Head of caudate nucleus (tissue), 42 donors: ENCODE data around the gene PEX13.

ENCODE experiments used
- DNase-seq, 42 donors: peaks; one replicate each; pipeline versions ENCODE4 v3.0.0 to v3.0.0-alpha.2; 2020 to 2021; ENCODE audit warnings: mixed read lengths in 7 of 42
- intact Hi-C: fragments of 100-400 bp; cut with DNase I; formaldehyde crosslinking; loops from one replicate; pipeline ENCODE4 v1.15.0; 2022

The PEX13 gene

GRCh38 chr2:61045226-61045625 lies 27.7 kb downstream of the PEX13 start:
- DNase-seq, result no peak
- intact Hi-C loops, result no loop called here

- intact Hi-C loops, result no loop called here
- no peak for DNase-seq
These were observed 28.5 kb downstream of the PEX13 start for GRCh38 chr2:61045999-61046398.

GRCh38 chr2:61055557-61055956 lies 38.0 kb downstream of the PEX13 start:
- DNase-seq, result no peak
- intact Hi-C loops, result no loop called here

GRCh38 chr2:61057562-61057961 lies 40.0 kb downstream of the PEX13 start:
- intact Hi-C loops, result no loop called here
- no peak for DNase-seq

GRCh38 chr2:61059382-61059781 lies 41.9 kb downstream of the PEX13 start:
- intact Hi-C loops, result no loop called here

GRCh38 chr2:61065714-61066709 lies 48.5 kb downstream of the PEX13 start, which contains the start of gene SANBR:
TSS of gene SANBR (plus strand) at chr2:61065871. CDS start at chr2:61070351, 4,480 bp downstream.
- intact Hi-C loops, result loop anchor here (5.0 kb wide), 1 partner anchor 471 kb away; the partner anchor contains the start of gene XPO1
- DNase-seq, result peak; percentile 74 to 96 (median 90)

More at GRCh38 chr2:61059382-61059781, 41.9 kb downstream of the PEX13 start:
- DNase-seq, result no peak

GRCh38 chr2:61074100-61074499 lies 56.6 kb downstream of the PEX13 start:
- DNase-seq, result no peak
- intact Hi-C loops, result no loop called here

- intact Hi-C loops, result no loop called here
- DNase-seq, result no peak
These were observed 68.4 kb downstream of the PEX13 start for GRCh38 chr2:61085883-61086282.

GRCh38 chr2:61089797-61090196 lies 72.3 kb downstream of the PEX13 start:
- DNase-seq, result no peak
- intact Hi-C loops, result no loop called here

- DNase-seq, result no peak
- intact Hi-C loops, result no loop called here
These were observed 72.9 kb downstream of the PEX13 start for GRCh38 chr2:61090386-61090921.

- intact Hi-C loops, result no loop called here
- DNase-seq, result no peak
These were observed 74.0 kb downstream of the PEX13 start for GRCh38 chr2:61091485-61091884.

GRCh38 chr2:61096438-61096837 lies 78.9 kb downstream of the PEX13 start:
- DNase-seq, result no peak
- intact Hi-C loops, result no loop called here

- intact Hi-C loops, result no loop called here
- DNase-seq, result no peak
These were observed 83.3 kb downstream of the PEX13 start for GRCh38 chr2:61100801-61101200.
